Mononuclear cell (primary cell): Measurements from ENCODE around the gene LRIT1. TPM values are rescaled to one million over a fixed set of nuclear protein-coding genes. Genes with fewer than 3 reads are reported as not detected.

Experiments used
- H3K27me3 ChIP-seq: 2 replicates; pipeline ENCODE4 v1.6.0; 2011; ENCODE audit warnings: low read length, control low read depth; ENCODE audit not compliant: insufficient read depth
- H3K4me1 ChIP-seq: 2 replicates; pipeline ENCODE4 v1.5.1; 2011; ENCODE audit warnings: mild to moderate bottlenecking, low read length, control low read depth; ENCODE audit not compliant: insufficient read depth
- H3K4me3 ChIP-seq: 2 replicates; pipeline ENCODE4 v1.5.1; 2011; ENCODE audit warnings: mild to moderate bottlenecking, low read length, moderate library complexity
- H3K9me3 ChIP-seq: 2 replicates; pipeline ENCODE4 v1.5.1; 2011; ENCODE audit warnings: low read depth, mild to moderate bottlenecking, control low read depth, low read length
- total RNA-seq: library from RNA; depleted of rRNA; stranded (reverse); fragments of >200 nt; gene quantifications from one replicate; pipeline ENCODE4 v1.2.3, GENCODE V29; 2012

Gene LRIT1
- total RNA-seq, 1 donor: not detected

GRCh38 chr10:84261236-84261915 is 20.0 kb upstream of the LRIT1 start:
- Histone ChIP-seq H3K4me1 (no peaks in the 10 kb centered on the region), H3K9me3 (no peaks in the 10 kb centered on the region), H3K27me3 (peaks cover 5% of the 10 kb centered on the region), H3K4me3 (no peak overlapping the region)

- Histone ChIP-seq H3K4me3 (no peak overlapping the region), H3K9me3 (no peaks in the 10 kb centered on the region), H3K27me3 (no peaks in the 10 kb centered on the region), H3K4me1 (no peaks in the 10 kb centered on the region)
Measured at GRCh38 chr10:84258034-84258695, 16.8 kb upstream of the LRIT1 start.

GRCh38 chr10:84257343-84258020 is 16.1 kb upstream of the LRIT1 start:
- Histone ChIP-seq H3K4me1 (no peaks in the 10 kb centered on the region), H3K27me3 (no peaks in the 10 kb centered on the region), H3K9me3 (no peaks in the 10 kb centered on the region), H3K4me3 (no peak overlapping the region)

- Histone ChIP-seq H3K4me1 (no peaks in the 10 kb centered on the region), H3K9me3 (no peaks in the 10 kb centered on the region), H3K4me3 (no peak overlapping the region), H3K27me3 (no peaks in the 10 kb centered on the region)
Measured at GRCh38 chr10:84256510-84257342, 15.4 kb upstream of the LRIT1 start.

- Histone ChIP-seq H3K4me1 (no peaks in the 10 kb centered on the region), H3K27me3 (no peaks in the 10 kb centered on the region)
Measured at GRCh38 chr10:84254552-84255478, 13.5 kb upstream of the LRIT1 start.

GRCh38 chr10:84248794-84249193 is 7.4 kb upstream of the LRIT1 start:
- Histone ChIP-seq H3K4me1 (no peaks in the 10 kb centered on the region), H3K9me3 (no peaks in the 10 kb centered on the region), H3K27me3 (no peaks in the 10 kb centered on the region), H3K4me3 (no peak overlapping the region)

More at GRCh38 chr10:84254552-84255478, 13.5 kb upstream of the LRIT1 start:
- Histone ChIP-seq H3K4me3 (no peak overlapping the region), H3K9me3 (no peaks in the 10 kb centered on the region)

GRCh38 chr10:84247496-84247895 is 6.2 kb upstream of the LRIT1 start:
- no peaks in the 10 kb centered on the region for H3K27me3 ChIP-seq
- no peaks in the 10 kb centered on the region for H3K9me3 ChIP-seq
- no peaks in the 10 kb centered on the region for H3K4me1 ChIP-seq
- no peak overlapping the region for H3K4me3 ChIP-seq

- H3K4me3 ChIP-seq: no peak within 1 kb of the TSS
- no peaks in the 10 kb centered on the region for H3K27me3 ChIP-seq
- H3K9me3 ChIP-seq: no peaks in the 10 kb centered on the region
- H3K4me1 ChIP-seq: no peaks in the 10 kb centered on the region
Measured at GRCh38 chr10:84244651-84245270, 3.4 kb upstream of the LRIT1 start, which contains the start of gene RGR. Gene RGR (plus strand): TSS chr10:84245053. CDS start chr10:84245091, 38 bp downstream.

- no peak overlapping the region for H3K4me3 ChIP-seq
- no peaks in the 10 kb centered on the region for H3K9me3 ChIP-seq
Measured at GRCh38 chr10:84243759-84244158, 2.4 kb upstream of the LRIT1 start.

GRCh38 chr10:84238909-84239308 is 2.4 kb downstream of the LRIT1 start:
- Histone ChIP-seq H3K27me3 (peaks cover 3% of the 10 kb centered on the region), H3K9me3 (no peaks in the 10 kb centered on the region), H3K4me3 (no peak overlapping the region), H3K4me1 (no peaks in the 10 kb centered on the region)

More at GRCh38 chr10:84243759-84244158, 2.4 kb upstream of the LRIT1 start:
- H3K27me3 ChIP-seq: no peaks in the 10 kb centered on the region
- no peaks in the 10 kb centered on the region for H3K4me1 ChIP-seq

- Histone ChIP-seq H3K4me3 (no peak overlapping the region), H3K27me3 (peaks cover 3% of the 10 kb centered on the region), H3K4me1 (no peaks in the 10 kb centered on the region), H3K9me3 (no peaks in the 10 kb centered on the region)
Measured at GRCh38 chr10:84237199-84238051, 3.9 kb downstream of the LRIT1 start.

- no peak overlapping the region for H3K4me3 ChIP-seq
- peaks cover 3% of the 10 kb centered on the region for H3K27me3 ChIP-seq
- no peaks in the 10 kb centered on the region for H3K4me1 ChIP-seq
- no peaks in the 10 kb centered on the region for H3K9me3 ChIP-seq
Measured at GRCh38 chr10:84236807-84237198, 4.5 kb downstream of the LRIT1 start.

- Histone ChIP-seq H3K4me3 (no peak overlapping the region), H3K4me1 (no peaks in the 10 kb centered on the region), H3K27me3 (peaks cover 3% of the 10 kb centered on the region), H3K9me3 (no peaks in the 10 kb centered on the region)
Measured at GRCh38 chr10:84235096-84235495, 6.2 kb downstream of the LRIT1 start.
